IPS DF 4.7 (cell line): ENCODE data around the gene C1orf174.
A peak's percentile ranks its signal among the peaks of the same experiment; 100 is the strongest.

Experiments used
- DNase-seq: peaks from one replicate; pipeline ENCODE4 v3.0.0-alpha.2; 2013; ENCODE audit warnings: low spot score; ENCODE audit errors: extremely low read depth

Gene C1orf174

DNA sequence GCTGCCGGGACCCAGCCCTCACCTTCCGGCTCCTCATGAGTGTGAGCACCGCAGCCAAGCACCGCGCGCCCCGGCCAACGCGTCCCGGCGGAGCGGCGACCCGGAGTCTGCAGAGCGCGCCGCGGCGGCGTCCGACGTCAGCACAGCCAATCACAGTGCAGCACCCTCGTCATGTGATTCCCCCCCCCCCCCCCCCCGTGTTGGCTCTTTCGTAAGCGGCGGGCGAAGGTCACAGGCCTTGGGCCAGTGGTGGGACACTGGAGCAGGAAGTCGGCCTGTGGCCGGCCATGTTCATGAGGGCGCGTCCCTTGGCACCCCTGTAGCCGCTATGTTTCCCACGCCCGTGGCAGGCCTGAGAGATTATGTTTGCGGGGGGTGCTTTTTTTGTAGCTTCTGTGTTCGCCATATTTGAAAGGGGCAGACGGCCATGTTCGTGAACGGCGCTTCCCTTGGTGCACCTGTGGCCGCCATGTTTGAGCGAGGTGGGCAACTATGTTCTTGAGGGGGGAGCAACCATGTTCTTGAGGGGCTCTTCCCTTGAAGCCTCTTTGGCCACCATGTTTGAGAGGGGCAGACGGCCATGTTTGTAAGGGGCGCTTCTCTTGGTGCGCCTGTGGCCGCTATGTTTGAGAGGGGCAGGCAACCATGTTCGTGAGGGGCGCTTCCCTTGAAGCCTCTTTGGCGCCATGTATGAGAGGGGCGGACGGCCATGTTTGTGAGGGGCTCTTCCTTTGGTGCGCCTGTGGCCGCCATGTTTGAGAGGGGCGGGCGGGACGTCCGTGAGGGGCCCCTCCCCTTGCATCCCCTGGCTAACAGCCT, at the start of gene C1orf174:
Gene C1orf174, minus strand, starts transcription at position 123 of the 819 bp plus-strand sequence. Its CDS starts 86 bp downstream, at position 37.
- DNase-seq, result peak; percentile 80

DNA sequence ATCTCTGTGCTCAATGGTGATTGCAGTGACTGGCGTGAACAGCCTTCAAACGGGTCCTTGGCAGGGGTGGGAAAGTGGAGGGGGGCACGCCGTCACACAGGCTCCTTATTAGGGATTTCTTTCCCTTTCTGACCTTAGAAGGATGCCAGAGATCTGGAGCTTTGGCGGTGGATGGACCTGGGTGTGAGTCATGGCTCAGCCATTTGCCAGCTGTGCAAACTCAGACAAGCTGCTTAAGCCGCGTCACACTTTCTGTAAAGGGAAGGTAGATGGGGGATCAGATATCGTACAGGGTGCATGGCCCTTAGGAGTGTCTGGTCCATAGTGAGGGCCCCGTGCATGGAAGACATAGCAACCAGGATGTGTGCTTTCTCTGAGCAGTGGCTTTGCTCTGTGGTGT, 48.3 kb upstream of the C1orf174 start:
- no peak for DNase-seq

DNA sequence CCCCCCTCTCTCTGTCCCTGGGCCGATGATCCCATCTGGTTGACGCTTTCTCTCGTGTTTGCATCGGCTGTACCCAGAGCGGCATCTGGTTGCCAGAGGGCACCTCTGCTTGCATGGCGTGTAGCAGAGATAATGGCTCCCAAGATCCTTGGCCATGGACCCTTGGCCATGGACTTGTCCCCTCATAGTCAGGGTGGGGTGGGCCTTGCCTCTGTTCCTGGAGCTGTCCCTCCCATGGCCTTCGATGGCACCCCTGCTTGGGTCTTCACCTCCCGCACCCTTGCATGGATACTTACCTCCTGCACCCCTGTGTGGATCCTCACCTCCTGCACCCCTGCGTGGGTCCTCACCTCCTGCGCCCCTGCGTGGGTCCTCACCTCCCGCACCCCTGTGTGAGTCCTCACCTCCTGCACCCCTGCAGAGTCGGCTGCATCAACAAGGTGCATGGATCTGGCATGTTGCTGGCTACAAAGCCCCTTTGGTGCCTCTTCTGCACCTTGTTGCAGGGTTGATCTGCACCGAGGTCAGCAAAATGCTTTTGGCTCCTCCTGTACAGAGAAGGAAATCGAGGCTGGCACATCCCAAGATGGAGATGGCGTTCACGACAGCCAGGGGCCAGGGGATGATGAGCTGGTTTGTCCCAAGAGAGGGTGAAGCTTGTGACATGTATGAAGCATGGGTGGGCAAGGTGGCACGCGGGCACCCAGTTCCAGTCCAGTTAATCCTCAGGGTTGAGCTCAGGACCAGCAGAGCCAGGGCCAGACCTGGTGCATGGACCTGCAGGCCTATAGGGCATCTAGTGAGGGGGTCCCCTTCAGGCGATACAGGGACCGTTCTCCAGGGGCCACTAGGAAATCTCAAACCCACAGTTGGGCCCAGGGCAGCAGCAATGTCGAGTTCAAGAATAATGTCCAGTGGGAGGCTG, 46.1 kb upstream of the C1orf174 start:
- no peak for DNase-seq

DNA sequence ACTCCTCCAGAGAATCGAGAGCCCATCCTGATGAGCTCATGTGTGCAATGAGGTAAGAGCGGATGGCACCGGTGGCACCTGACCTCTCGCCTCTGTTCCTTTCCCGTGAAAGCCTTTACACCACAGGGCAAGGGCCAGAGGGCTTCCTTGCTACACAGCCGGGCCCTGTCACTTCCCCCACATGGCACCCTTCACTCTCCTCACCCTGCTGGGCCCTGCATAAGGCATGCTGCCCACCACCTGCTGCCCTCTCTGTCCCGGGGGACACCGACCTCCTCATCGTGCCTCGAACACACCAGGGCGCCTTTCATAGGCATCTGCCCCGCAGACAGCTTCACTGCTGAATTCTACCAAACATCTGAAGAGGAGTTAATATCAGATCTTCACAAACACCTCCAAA, 45.1 kb upstream of the C1orf174 start:
- DNase-seq, result no peak

DNA sequence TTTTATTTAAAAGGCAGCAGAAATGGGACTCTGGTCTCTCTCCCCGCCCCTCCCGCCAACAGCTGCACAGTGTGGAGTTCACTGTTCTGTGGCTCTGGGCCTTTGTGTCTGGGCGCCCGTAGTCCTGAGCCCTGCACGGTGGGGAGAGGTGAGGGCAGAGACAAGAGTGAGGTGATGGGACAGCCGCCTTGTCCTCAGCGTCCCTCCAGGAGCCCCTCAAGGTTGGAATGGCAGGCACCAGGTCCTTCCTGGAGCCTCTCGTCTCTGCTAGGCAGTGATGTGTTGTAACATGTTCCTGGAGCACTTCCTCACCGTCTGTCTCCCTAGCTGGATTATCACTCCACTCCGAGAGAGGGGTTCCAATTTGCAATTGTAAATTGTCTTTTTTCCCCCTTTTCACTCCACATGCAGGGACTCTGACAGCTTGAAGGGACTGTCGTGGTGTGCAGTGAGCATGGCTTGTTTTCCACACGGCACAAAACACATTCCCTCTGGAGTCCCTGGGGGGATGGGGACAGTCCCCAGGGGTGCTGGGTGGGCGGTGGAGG, 44.6 kb upstream of the C1orf174 start:
- no peak for DNase-seq

DNA sequence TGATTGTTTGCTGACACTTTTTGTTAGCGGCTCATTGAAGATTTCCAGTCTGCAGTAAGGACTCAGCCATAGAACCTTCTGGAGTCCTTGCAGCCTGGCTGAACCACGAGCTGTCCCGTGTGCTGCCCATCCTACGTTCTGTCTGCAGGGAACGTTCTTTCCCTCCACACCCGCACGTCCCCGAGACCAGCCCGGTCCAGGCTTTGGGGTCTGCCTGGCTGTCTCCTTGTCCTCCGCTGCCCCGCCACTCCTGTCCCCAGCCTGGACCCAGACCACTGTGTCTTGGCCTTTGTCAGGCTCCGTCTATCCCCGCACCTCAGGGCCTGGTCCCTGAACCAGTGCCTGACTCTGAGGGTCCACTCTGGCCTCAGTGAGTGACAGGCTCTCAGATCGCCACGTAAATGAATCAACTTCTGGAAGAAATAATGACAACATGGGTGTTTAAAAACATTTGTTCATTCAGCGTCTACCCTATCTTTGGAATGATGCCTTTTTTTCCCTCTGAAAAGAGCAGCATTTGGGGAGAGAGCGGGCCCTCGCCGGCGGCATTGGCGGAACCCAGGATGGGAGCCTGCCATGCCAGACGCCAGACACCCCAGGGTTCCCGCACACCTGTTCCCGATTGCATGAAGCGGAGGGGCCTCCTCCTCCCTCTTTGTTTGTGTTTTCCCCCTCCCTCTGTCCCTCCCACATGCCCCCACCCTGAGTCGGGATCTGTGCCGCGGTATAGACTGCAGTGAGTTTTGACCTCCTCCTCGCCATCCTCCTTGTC, 43.9 kb upstream of the C1orf174 start:
- DNase-seq, result no peak

DNA sequence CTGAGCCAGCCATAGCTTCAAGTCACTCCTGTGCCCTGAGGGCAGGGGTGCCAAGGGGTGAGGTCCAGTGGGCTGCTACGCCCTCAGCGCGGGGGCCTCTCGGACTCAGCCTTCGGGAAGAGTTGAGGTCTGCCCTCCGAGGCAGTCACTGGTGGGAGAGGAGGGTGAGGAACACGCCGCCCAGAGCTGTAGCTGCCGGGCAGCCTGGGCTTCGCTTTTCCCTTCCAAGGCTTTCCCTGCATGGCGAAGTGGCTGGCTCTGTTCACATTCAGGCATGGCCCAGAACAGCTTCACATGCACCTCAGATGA, 43.0 kb upstream of the C1orf174 start:
- DNase-seq, result no peak

DNA sequence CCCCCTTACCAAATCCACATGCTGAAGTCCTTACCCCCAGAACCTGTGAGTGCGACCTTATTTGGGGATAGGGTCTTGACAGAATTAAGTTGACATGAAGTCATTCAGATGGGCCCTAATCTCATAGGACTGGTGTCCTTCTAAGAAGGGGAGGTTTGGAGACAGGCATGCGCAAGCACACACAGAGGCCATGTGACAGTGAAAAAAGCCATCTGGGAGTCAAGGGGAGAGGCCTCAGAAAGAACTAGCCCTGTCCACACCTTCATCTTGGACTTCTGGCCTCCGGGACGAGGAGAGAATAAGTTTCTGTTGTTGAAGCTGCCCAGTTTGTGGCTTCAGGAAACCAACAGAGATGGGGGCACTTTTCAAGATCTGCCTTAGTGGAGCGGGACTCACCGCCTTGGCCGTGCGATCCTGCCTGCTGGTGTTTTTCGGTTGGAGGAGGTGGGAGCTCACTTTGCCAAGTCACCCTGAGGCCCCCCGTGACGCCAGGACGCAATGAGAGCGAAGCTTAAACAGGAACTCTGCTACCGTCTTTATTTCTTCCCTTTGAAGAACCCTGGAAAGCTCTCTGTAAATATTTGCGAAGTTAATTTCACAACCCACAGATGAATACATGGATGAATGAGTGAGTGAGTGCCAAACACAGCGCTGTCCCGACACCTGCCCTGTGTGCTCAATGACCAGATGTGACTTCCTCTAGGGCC, 42.5 kb upstream of the C1orf174 start:
- DNase-seq, result no peak

DNA sequence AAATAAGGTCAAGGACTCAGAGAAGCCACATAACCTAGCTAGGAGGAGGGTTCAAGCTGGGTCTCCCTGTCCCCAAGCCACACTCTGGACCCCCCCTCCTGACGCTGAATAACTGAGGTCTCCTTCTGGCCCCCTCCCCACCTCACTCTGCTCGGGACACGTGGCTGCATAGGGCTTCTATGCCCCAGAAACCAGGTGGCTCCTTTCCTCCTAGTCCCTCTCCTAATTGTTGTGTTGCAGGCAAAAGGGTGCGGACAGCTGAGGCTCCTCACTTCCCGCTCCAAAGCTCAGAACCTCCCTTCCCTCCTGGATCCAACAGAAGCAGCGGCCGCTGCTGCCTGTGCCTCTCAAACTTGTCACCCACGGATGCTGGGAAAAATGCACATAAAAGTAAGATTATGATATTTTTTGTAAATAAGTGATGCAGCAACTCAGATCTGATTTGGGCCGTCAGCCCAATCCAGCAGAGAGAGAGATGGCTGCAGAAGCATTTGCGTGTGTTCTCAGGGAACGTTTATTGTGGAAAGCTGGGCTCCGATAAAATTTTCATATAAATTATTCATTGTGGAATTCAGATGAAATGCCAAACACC, 40.8 kb upstream of the C1orf174 start:
- no peak for DNase-seq

DNA sequence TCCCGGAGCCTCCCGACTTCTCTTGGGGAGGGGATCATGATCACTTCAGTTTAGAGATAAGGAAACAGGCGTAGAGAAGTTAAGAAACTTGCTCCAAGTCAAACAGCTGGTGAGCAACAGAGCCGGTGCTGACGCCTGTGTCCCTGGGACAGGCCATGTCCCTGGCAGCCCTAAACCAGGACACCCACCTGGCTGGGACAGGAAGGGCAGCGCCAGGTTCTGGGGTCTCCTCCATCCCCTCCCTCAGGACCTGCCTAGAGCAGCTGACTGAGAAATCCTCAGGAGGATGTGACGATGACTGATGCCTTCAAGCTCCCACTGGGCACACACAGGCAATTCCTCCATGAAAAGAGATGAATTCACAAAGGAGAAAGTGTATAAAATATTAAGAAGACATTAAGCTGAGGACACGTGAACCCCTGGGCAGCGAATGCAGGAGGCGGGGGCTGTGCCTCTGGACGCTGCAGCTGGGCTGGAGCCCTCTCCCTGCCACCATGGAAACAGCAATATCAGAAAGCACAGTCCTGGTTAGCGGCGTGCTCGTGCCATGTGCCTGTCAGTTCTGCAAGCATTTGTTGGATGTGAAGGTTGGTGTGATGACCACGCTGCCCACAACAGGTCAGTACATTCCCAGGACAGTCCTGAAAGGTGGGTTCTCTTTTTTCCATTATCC, 40.1 kb upstream of the C1orf174 start:
- DNase-seq, result no peak

DNA sequence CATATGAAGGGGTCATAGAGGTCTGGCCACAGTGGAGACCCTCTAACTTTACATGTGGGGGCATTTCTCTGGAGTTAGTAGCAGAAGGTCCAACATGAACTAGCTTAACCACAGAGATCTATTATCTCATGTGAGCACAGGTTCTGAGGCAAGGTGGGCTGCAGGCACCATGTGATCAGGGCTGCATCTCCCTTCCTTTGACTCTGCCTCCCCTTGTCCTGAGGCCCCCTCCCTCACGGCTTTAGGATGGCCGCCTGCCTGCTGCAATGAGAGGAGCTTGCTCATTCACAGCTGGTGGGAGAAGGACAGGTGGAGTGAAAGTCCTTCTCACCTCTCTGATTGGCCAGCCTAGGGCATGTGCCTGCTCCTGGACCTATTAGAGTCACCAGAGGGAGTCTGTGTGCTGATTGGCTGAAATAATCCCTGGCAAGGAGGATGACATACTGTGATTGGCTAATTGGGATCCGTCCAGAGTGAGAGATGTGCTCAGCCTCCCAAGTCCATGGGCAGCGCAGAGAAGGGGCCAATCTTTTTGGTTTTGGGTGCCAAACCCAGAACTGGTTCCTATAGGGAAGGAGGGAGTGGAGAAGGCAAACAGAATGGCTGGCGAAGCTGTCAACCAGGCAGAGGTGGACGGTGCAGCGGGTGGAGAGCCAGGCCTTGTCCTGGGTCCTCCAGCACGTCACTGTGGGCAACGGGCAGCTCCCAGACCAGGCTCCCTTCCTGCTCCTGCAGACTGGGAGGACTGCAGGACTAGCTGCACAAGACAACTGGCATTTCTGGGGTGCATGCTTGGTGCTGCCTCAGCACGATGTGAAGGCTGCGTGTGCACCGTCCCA, 39.4 kb upstream of the C1orf174 start:
- no peak for DNase-seq

DNA sequence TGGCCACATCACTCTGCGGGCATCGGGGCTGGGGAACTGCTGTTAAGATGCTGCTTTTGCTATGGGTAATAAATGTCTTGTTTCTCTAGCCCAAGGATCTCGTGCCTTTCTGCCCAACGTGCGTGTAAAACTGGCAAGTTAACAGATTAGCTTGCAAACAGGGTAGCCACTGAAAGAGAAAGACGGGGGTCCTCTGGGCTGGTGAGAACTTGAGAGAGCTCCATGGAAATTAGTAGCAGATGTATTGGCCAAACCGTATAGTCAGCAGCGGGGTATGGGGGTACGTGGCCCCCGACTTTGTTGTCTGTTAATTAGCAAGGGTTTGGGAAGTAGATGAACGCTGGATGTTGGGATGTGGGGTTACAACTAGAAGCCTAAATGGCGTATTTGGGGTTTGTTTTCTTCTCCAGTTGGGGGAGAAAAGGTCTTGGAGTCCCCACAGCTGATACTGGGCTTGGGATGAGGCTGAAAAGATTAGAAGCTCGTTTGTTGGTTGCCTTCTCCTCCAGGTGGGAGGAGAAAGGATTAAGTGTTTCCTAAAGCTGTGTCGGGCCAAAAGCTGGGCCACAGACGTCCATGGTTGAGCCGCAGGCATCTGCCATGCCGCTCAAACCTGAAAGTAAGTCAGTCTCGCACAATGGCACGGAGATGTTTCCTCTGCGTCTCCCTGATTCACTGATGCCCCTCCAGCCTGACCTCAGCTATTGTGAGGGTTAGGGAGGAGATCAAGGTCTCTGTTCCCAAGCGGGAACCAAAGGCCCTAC, 32.3 kb upstream of the C1orf174 start:
- DNase-seq, result no peak

DNA sequence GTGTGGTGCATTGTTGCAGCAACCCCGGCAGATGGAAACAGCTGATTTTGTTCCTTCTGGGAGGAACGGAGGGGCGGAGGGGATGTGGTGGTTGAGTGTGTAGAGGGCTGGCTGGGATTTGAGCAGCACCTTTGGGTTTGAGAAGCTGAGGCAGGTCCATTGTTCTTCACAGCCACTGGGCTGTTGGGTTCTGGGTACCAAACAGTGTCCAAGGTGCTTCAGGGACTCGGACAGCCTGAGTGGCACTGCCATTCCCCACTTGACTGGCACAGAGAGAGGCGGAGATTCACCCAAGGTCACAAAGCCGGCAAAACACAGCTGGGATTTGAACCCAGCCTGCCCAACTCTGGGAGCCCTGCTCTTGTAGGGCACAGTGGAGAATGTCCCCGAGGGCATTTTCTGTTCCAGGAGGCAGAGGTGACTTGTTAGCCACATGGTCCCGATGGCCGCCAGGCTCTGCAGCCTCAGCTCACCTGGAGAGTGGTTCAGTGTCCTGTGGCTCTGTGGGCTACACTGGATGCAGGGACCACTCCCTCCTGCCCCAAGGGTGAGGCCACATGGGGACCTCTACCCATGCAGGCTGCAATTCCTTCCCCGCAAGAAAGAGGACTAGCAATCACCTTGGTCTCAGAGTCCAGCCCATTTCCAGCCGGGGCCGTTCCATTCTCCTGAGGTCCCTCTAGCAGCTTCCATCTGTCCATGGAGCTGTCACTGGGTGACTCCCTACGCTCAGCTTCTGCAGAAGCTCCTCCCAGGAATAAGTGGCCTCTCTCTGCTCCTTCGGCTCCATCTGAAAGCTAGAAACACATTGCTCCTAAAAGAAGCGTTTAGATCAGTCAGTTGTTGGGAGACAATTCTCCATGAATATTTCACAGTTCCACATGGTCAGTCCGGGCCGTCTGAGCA, 31.2 kb upstream of the C1orf174 start:
- DNase-seq, result no peak

DNA sequence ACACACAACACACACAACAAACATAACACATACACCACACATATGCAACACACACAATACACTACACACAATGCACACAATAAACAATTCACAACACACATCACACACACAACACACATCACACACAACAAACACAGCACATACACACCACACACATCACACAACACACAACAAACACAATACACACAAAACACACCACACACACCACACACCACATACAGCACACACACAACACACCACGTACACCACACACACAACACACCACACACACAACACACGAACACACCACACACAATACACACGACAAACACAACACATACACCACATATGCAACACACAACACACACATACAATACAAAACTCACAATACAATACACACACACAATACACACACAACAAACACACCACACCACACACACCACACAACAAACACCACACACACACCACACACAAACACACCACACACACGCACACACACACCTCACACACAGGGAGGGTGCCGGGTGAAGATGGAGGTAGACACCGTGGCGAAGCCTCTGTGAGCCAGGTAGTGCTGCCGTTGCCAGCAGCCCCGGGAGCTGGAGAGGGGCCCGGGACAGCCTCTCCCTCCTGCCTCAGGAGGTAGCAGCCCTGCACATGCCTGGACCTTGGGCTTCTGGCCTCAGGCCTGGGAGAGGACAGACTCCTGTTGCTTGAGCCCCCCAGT, 30.4 kb upstream of the C1orf174 start:
- no peak for DNase-seq

DNA sequence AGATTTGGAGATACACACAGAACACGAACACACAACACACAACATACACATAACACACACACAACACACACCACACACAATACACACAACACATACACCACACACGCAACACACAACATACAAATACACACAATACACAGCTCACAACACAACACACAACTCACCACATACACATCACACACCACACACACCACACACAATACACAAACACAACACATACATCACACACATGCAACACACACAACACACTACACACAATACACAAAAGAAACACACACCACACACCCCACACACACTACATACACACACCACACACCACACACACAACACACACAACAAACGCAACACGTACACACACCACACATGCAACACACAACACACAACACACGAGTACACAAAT, 29.1 kb upstream of the C1orf174 start:
- no peak for DNase-seq

DNA sequence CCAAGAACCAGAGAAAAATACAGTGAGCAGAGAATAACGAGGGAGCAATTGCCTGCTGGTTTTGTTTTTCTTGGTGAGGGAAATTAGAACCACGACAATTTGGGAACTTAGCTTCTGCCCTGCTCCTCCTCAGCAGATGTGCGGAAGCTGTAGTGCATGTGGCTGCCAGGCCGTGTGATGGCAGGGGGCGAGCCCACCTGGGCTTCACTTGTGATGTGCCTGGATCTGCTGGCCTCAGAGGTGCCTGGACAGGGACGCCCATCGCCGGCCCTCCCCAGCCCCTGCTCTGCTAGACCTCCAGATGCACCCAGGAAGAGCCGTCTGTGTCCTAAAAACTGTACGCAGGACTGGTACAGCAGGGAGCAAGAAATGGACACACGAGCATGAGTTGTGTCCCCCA, 28.5 kb upstream of the C1orf174 start:
- no peak for DNase-seq

DNA sequence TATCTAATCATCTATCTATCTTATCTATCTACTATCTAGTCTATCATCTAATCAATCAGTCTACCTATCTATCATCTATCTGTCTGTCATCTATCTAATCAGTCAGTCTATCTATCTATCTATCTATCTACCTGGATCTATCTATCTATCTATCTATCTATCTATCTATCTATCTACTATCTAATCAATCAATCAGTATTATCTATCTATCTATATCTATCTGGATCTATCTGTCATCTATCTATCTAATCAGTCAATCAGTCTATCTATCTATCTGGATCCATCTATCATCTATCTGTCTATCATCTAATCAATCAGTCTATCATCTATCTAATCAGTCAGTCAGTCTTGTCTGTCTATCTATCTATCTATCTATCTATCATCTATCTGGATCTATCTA, 26.9 kb upstream of the C1orf174 start:
- no peak for DNase-seq
